ENCODE measurements around the gene PPM1A.

- TF ChIP-seq, protein P1, sequence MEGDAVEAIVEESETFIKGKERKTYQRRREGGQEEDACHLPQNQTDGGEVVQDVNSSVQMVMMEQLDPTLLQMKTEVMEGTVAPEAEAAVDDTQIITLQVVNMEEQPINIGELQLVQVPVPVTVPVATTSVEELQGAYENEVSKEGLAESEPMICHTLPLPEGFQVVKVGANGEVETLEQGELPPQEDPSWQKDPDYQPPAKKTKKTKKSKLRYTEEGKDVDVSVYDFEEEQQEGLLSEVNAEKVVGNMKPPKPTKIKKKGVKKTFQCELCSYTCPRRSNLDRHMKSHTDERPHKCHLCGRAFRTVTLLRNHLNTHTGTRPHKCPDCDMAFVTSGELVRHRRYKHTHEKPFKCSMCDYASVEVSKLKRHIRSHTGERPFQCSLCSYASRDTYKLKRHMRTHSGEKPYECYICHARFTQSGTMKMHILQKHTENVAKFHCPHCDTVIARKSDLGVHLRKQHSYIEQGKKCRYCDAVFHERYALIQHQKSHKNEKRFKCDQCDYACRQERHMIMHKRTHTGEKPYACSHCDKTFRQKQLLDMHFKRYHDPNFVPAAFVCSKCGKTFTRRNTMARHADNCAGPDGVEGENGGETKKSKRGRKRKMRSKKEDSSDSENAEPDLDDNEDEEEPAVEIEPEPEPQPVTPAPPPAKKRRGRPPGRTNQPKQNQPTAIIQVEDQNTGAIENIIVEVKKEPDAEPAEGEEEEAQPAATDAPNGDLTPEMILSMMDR (IDR thresholded peaks at IDR 0.05; ENCODE audit: borderline replicate concordance, extremely low read depth, low read length, poor library complexity, severe bottlenecking): no peak
- no peak for TF ChIP-seq EZH2 (IDR thresholded peaks at IDR 0.05; ENCODE audit: borderline replicate concordance, low read depth, low read length, severe bottlenecking)
These were observed 34.5 kb upstream of the PPM1A start for GRCh38 chr14:60214415-60215126.

Measured in DND-41 (cell line).